Superior temporal gyrus (tissue), 1 donor: ENCODE measurements around the gene SEMA4G.

ENCODE experiments used
- DNase-seq: peaks from one replicate; pipeline ENCODE4 v3.0.0-alpha.2; 2016; ENCODE audit errors: extremely low spot score

The SEMA4G gene, protein sequence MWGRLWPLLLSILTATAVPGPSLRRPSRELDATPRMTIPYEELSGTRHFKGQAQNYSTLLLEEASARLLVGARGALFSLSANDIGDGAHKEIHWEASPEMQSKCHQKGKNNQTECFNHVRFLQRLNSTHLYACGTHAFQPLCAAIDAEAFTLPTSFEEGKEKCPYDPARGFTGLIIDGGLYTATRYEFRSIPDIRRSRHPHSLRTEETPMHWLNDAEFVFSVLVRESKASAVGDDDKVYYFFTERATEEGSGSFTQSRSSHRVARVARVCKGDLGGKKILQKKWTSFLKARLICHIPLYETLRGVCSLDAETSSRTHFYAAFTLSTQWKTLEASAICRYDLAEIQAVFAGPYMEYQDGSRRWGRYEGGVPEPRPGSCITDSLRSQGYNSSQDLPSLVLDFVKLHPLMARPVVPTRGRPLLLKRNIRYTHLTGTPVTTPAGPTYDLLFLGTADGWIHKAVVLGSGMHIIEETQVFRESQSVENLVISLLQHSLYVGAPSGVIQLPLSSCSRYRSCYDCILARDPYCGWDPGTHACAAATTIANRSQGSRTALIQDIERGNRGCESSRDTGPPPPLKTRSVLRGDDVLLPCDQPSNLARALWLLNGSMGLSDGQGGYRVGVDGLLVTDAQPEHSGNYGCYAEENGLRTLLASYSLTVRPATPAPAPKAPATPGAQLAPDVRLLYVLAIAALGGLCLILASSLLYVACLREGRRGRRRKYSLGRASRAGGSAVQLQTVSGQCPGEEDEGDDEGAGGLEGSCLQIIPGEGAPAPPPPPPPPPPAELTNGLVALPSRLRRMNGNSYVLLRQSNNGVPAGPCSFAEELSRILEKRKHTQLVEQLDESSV

DNA sequence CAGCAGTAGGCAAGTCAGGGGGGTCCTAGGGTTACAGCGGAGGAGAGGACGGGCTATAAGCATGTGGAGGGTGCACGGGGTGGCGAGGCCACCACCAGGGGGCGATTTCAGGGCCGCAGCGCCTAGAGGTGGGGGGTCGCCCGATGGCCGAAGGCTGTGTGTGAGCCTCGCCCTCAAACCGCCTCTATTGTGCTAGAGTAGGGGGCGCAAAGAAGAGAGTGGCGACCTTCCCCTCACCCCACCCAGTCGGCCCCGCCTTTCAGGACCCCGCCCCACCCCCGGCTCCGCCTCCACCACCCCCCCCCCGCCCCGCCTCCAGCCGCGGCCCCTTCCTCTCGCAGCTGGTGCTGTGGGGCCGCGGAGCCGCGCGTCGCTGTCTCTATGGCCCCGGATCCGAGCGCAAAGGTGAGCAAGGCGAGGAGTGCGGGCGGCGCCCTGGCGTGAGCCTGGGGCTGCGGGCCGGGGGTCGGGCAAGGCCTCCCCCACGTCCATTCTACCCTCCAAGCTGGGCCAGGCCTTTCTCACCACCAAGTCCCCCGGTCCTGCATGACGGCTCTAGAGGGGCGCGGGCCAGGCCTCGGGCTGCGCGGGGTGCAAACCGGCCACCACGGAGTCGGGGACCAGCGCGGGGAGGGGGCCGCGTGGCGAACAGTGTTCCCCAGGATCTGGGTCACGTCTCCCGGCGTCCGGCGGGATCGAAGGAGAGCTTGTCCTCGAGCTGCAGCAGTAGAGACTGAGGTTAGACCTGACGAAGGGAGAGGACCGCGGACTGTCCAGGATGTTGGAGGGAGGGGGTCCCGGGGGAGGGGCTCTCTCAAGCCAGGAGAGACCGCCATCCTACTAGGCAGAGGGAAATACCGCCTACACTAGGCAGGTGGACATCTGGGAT lies at the start of gene SEMA4G:
Gene SEMA4G (plus strand): TSS at position 318 of the 889 bp plus-strand sequence. CDS start 3,409 bp downstream, outside the sequence.
- DNase-seq = no peak

DNA sequence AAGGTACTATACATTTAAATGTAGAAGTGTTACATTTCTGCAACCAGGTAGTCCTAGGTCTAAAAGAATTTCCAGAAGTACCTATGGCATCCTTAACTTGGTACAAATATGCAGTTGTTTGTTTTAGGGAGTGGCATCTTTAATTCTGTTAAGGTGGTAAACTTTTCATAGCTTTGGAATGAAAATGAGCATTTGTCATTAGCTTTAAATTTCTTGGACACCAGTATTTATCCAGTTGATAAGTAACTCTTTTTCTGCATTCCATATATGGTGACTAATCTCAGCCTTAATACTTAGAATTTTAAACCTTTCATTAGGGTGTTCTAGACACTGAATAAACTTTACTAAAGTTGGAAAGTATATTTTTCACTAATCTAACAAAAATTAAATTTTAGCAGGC lies 45.7 kb upstream of the SEMA4G start:
- DNase-seq = no peak

DNA sequence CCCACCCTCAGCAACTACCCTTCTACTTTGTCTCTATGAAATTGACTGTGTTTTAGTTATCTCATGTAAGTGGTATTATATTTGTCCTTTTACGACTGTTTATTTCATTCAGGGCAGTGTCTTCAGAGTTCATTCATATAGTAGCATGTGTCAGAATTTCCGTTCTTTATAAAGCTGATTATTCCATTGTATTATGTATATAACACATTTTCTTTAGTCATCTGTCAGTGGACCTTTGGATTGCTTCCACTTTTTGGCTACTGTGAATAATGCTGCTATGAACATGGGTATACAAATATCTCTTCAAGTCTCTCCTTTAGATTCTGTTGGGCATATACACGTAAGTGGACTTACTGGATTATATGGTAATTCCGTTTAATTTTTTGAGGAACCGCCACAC lies 42.0 kb upstream of the SEMA4G start:
- DNase-seq = no peak

DNA sequence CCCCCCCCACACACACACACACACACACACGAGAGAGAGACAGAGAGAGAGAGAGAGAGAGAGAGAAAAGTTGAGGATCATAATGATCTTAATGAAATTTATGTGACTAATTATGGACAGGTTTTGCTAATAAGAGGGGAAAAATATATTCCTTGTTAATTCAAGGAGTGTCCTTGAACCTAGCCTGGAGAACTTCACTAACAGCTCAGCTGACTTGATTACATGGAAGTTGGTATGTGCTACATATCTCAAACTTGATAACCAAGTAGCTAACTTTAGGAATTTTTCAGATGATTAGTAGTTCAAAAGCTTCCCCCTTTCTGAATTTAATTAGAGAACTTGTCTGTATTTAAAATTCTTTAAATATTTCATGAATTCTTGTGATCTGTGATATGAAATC lies 41.3 kb upstream of the SEMA4G start:
- no peak for DNase-seq

DNA sequence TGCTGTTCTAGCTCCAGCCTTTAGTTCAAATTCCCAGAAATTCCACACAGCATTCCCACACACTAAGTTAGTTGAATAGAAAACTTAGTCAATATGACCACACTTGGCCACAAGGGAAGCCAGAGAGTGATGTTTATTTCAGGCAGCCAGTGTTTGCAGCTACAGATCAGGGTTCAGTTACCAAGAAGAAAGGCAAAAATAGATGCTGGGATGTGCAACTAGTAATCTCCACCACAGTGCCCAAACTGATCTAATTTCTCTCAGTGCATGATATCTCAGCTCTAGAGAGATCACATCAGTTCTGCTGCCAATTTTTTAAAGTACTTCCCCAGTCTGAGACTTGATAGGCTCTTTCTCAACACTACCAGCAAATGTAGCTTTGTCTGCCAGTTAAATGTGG lies 38.9 kb upstream of the SEMA4G start:
- no peak for DNase-seq

DNA sequence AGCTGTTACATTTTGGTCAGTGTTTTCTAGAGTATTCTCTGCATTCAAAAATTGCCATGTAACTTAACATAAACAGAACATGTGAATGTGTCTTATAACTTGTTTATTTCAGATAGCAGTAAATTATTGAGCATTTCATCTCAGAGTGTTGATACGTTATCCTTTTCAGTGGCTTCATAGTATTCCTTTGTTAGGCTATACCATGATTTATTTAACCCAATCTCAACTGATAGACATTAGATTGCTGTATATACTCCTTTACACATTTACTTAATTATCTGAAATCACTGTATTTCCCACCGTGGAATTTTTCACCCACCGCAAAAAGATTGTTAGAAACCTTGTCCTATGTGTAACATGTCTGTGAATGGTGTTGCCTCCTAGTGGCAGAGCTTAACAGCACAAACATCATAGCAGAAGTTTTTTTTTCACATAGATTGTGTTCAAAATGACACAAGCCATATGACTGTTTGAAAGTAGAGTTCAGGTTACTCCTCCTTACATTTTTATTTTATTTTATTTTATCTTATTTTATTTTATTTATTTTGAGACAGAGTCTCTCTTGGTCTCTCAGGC lies 35.1 kb upstream of the SEMA4G start:
- DNase-seq = no peak

DNA sequence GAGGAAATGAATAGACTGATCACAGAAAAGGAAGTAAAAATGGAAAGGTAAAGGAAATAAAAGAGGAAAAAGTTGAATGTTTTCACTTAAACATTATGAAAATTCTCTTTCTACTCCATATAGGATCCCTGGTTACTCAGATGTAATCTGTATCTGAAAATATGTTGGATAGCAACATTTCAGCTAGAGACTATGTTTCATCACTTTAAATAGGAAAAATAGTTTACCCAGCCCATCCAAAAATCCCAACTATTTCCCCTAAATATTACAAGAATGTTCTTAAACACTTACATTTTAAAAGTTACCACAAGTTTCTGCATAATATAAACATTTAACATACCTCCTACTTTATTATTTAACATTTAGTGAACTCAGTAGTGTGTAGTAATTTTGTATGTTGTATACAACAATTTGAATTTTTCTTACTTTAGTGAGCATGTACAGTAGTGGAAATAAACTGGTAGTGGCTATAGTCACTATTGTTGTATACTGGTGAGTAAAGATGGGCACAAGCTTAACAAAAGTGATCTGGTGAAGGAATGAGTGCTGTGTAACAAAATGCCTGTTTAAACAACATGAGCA lies 29.4 kb upstream of the SEMA4G start:
- DNase-seq = no peak

DNA sequence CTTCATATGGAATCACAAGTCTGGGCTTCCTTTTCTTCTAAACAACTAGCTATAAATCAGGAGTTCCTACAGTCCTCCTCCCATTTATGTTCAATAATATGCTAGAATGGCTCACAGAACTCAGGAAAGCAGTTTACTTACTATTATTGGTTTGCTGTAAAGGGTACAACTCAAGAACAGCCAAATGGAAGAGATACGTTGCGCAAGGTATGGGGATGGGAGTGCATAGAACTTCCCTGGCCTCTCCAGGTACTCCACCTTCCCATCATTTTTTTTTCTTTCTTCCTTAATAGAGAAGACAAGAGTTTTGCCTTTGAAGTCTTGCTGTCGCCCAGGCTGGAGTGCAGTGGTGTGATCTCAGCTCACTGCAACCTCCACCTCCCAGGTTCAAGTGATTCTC lies 27.1 kb upstream of the SEMA4G start:
- no peak for DNase-seq

DNA sequence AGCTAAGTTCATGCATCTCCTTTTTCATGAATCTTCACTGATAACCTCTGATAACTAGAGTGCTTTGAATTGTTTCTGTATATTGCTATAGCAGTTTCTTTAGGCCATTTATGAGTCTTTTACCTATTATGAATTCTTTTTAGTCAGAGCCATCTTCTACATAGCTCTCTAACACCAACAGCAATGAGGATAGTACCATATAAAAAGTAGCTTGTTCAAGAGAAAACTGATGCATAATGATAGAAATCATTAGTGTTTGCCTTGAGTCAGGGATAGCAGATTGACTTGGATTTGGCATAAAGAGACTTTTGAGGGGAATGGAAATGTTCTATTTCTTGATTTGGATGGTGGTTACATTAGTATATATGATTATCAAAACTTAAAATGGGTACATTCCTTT lies 25.8 kb upstream of the SEMA4G start:
- DNase-seq = no peak

DNA sequence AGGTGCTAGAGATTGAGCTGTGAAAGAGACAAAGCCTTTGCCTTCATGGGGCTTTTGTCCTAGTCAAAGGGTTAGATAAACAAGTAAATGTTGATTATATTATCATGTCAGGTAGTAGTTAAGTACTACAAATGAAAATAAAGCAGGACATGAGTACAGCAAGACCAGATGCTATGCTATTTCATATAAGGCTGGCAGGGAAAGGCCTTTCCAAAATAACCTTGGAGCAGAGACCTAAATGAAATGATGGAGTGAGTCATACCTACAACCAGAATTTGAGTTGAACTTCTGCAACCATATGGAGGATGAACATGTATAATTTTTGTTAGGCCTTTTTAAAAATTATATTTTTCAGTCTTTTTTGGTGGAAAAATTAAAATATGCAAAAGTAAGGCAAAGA lies 23.6 kb upstream of the SEMA4G start:
- DNase-seq = no peak

DNA sequence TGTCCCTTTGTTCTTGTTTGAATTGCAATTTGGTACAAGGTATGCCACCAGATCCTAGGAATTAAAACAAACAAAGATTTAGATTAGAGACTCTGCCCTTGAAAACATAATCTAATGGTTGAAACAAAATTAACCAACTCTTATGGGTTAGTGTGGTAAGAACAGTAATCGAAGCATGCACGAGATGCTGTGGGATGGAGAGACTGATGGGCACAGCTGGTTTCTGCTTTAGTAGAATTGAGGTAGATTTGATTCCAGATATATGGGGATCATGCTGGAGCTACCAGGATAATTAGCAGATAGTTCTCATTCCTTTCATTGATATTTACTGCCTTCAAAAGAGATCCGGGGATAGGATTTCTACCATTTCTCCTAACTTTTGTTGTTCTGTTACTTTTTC lies 20.4 kb upstream of the SEMA4G start:
- no peak for DNase-seq

DNA sequence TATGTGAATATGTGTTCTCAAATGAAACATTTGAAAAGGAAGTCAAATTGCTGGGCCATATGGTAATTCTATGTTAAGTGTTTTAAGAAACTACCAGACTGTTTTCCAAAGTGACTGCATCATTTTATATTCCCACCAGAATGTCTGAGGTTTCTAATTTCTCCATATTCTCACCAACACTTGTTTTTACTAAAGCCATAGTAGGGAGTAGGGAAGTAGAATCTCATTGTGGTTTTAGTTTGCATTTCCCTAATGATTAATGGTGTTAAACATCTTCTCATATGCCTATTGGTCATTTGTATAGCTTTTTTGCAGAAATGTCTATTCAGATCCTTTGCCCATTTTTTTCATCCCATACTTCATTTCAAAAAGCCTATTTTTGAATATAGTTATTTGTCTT lies 9.1 kb upstream of the SEMA4G start:
- DNase-seq = no peak

DNA sequence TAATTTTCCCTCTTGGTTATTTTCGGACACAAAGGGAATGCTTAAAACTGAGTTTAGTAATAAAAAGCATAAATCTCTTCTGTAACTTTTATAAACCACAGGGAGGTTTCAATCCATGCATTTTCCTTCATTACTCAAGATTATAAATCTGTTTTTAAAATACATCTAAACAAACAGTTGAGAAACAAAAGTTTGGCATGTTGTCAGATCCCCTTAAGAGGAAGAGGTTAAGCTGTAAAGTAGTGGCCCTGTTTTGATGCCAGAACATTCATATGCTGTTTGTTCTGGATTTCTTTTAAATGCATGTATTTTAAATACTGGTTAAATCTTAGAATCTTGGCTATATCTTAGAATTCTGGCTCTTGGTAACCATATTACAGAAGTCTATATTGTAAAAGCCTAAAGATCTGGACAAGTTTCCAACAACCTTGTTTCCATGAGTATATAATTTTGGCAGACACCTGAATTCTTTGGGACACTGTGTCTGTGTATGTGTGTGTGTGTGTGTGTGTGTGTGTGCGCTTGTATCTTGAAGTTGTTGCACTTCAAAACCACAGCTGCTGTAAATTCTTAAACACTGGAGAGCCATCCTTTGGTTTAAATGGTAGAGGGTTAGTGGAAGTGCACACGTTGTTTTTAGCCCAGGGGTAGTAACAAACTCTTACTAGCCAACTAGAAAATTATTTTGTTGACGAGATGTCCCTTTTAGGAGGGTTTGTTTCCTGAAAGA lies 6.8 kb upstream of the SEMA4G start:
- no peak for DNase-seq

DNA sequence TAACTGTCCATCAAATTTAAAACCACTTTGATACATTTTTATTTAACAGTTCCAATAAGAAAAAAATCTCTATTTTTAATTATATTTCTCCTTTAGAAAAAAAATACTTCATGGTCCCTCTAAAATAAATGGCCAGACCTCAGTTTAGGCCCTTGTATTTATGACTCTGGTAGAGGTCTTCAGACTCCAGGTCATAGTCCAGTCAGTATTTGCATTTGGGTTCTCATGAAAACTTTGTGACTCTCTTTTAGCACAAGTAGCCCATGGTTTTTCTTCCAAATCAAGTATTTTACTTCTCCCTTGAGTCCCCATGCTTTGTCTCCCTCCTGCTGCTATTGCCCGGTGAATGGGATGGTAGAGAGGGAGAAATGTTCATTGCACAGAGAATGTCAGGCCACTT lies 5.5 kb upstream of the SEMA4G start:
- no peak for DNase-seq

DNA sequence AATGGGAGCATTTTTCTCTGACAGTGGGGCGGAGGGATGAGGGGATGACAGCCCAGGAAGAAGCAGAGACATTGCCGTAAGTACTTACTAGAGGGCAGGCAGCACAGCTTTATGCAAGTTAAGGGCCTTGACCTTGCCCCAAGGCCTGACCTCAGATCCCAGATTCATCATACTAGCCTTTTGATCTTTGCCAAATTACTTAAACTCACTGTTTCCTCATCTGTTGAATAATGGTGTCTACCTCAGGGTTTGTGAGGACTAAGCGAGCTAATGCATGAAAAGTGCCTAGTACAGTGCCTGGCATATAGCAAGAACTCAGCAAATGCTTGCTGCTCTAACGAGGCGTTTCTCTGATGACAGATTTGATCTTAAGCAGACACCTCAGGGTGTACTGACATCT lies 3.5 kb upstream of the SEMA4G start:
- no peak for DNase-seq

DNA sequence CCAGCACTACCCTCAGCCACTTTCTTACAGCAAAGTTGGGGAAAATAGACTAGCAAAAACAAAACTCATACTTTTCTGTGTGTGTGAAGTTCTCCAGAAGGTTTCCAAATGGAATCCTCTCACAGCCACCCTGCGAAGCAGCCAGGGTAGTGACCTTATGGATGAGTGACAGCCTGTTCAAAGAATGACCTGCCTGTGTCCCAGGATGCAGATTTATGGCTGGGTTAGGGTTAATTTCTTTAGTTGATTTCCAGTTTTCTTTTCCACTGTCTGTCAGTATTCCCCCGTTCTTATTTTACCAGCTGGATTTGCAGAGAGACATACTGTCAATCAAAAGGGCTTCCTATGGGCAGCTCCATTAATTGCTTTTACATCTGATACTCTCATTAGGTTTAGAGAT lies 2.4 kb upstream of the SEMA4G start:
- DNase-seq = no peak

DNA sequence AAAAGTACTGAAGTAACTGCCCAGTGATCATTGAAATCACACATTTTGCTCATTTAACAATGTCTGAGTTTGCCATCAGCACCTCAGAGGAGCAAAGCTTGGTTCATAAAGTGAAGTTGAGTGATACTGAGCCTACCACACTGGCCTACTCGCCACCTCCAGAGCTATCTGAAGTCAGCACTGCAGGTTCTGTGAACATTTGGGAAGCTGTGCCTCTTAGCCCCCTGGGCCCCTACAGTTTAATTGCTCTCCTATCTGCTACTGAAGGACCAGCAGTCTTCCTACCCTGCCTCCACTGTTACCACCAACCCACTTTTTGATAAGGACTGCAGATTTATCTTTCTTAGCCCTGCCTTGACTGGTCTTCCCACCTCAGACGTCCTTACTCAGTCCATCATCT lies 2.0 kb upstream of the SEMA4G start:
- DNase-seq = no peak

DNA sequence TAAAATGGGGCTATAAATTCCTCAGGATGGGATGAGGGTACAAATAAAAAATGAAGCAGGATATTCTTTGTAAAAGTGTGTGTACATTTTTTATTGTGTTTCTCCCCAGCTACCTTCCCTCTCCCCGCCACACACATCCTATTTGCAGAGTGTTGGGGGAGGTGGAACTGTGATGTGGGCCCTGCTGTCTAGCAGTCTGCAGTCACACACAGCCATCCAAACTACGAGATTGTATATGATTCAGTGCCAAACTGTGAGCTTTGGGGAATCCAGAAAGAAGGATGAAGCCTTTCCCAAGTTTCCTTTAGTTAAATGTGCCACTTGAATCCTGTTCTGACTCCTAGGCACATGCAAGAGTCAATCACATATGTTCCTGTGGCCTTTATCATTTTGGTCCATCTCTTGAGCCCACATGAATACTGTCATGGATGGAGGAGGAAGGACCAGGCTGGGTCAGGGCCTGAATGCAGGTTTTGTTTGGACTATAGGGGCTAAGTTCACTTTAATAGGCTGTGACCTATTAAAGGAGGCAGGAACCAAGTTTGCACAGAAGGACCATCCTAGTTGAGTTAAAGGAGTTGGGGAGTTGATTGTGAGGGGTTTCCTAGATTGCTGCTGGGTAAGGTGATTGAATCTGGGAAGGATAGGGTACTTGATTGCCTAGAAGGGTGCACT lies 1.1 kb upstream of the SEMA4G start:
- no peak for DNase-seq

DNA sequence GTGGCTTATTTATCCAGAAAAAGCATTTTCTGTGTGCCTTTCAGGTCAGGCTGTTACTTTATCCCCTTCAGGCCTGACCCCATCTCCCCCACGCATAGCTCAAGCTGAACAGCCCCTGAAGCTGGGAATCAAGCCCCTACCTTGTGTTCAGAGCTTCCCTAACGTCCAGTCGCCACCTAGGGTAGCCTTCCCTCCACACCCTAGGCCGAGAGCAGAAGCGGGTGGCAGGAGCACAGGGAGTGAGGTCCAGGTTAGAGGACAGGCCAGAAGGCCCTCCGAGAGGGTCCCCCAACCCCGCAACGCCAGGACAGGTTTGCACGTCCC lies 479 bp upstream of the SEMA4G start:
- DNase-seq = no peak
